SK-N-SH (cell line): Measurements from ENCODE around the gene IFNA2. TPM values are rescaled to one million over a fixed set of nuclear protein-coding genes. Genes with fewer than 3 reads are reported as not detected.

Experiments
- CTCF ChIA-PET: fragments of 300-600, 350-600 bp; formaldehyde crosslinking; extraction: SDS; loops from one replicate; lab custom pipeline; 2021; lab: Yijun Ruan, JAX
- POLR2A ChIA-PET: fragments of 350-600 bp; sonication (Branson Sonifier 250); formaldehyde crosslinking; extraction: SDS; loops from one replicate; lab custom pipeline; 2020; ENCODE audit warnings: antibody characterized with exemption, inconsistent platforms; lab: Yijun Ruan, JAX
- DNase-seq: peaks from one replicate; pipeline ENCODE4 v3.0.0; 2012
- H2AFZ ChIP-seq: fragments of 200-600 bp; sonication (generic); 2 replicates; pipeline ENCODE4 v1.8.1; 2016; ENCODE audit warnings: antibody characterized with exemption, mild to moderate bottlenecking, low read depth
- H3F3A ChIP-seq: fragments of 200-600 bp; sonication (generic); replicated peaks from 2 replicates; pipeline ENCODE3; 2016; ENCODE audit warnings: antibody characterized with exemption, mild to moderate bottlenecking; ENCODE audit not compliant: insufficient read depth
- H3K27ac ChIP-seq, 2 experiments: fragments of 200-500 bp in 1 of 2; fragments of 200-600 bp in 1 of 2; sonication (Bioruptor generic) in 1 of 2; sonication (generic), shearing (Covaris generic) in 1 of 2; 2 replicates each; pipeline versions ENCODE4 v1.5.1 to v1.6.1; 2014 to 2016; ENCODE audit warnings: low read depth in 2 of 2, inconsistent platforms in 1 of 2, low read length in 1 of 2, mild to moderate bottlenecking in 1 of 2, mixed read lengths in 1 of 2
- H3K27me3 ChIP-seq: fragments of 200-600 bp; sonication (generic), shearing (Covaris generic); 2 replicates; pipeline ENCODE4 v1.6.1; 2016; ENCODE audit warnings: mixed run types; ENCODE audit not compliant: insufficient read depth
- H3K36me3 ChIP-seq, 2 experiments: fragments of 200-500 bp in 1 of 2; fragments of 200-600 bp in 1 of 2; sonication (Bioruptor generic) in 1 of 2; sonication (generic) in 1 of 2; replicated peaks in 1 of 2; 2 replicates each; pipeline versions ENCODE3 to v1.5.1; 2014 to 2016; ENCODE audit warnings: low read length in 1 of 2, mild to moderate bottlenecking in 1 of 2; ENCODE audit not compliant: insufficient read depth in 2 of 2, control insufficient read depth in 1 of 2
- H3K4me1 ChIP-seq, 2 experiments: fragments of 200-500 bp in 1 of 2; fragments of 200-600 bp in 1 of 2; sonication (Bioruptor generic) in 1 of 2; sonication (generic), shearing (Covaris generic) in 1 of 2; 2 replicates each; pipeline versions ENCODE4 v1.5.1 to v1.6.1; 2014 to 2016; ENCODE audit warnings: low read depth in 1 of 2, low read length in 1 of 2, mixed run types in 1 of 2; ENCODE audit not compliant: insufficient read depth in 2 of 2, control insufficient read depth in 1 of 2
- H3K4me2 ChIP-seq: fragments of 200-600 bp; sonication (generic), shearing (Covaris generic); 2 replicates; pipeline ENCODE4 v1.6.1; 2017; ENCODE audit warnings: mixed run types
- H3K4me3 ChIP-seq, 2 experiments: fragments of 200-500 bp in 1 of 2; fragments of 200-600 bp in 1 of 2; sonication (Bioruptor generic) in 1 of 2; sonication (generic), shearing (Covaris generic) in 1 of 2; 2 replicates each; pipeline versions ENCODE4 v1.5.1 to v1.8.1; 2014 to 2016; ENCODE audit warnings: low read depth in 2 of 2, inconsistent platforms in 1 of 2, low read length in 1 of 2, mild to moderate bottlenecking in 1 of 2, mixed read lengths in 1 of 2, moderate library complexity in 1 of 2
- H3K79me2 ChIP-seq: fragments of 200-600 bp; sonication (generic); 2 replicates; pipeline ENCODE4 v1.8.1; 2017; ENCODE audit warnings: mild to moderate bottlenecking; ENCODE audit not compliant: insufficient read depth
- H3K9ac ChIP-seq: fragments of 200-600 bp; sonication (generic); 2 replicates; pipeline ENCODE4 v1.6.1; 2017; ENCODE audit warnings: mixed run types
- H3K9me2 ChIP-seq: fragments of 200-600 bp; sonication (generic); 2 replicates; pipeline ENCODE4 v1.6.1; 2017; ENCODE audit warnings: mixed run types
- H3K9me3 ChIP-seq: fragments of 200-600 bp; sonication (generic); 2 replicates; pipeline ENCODE4 v1.6.1; 2017; ENCODE audit warnings: mixed run types, mild to moderate bottlenecking, moderate library complexity
- H4K20me1 ChIP-seq: fragments of 200-600 bp; sonication (generic); 2 replicates; pipeline ENCODE4 v1.6.1; 2017; ENCODE audit warnings: mild to moderate bottlenecking, mixed run types; ENCODE audit not compliant: insufficient read depth
- FOSL2 ChIP-seq: IDR thresholded peaks from 2 replicates; pipeline ENCODE4 v1.4.0; 2012; ENCODE audit warnings: low read depth, mild to moderate bottlenecking, moderate library complexity, borderline replicate concordance
- GABPA ChIP-seq: IDR thresholded peaks from 2 replicates; pipeline ENCODE4 v1.4.0; 2012; ENCODE audit warnings: low read depth, mild to moderate bottlenecking
- GATA2 ChIP-seq: sonication (generic); formaldehyde crosslinking; IDR thresholded peaks from 2 replicates; pipeline ENCODE4 v1.5.0; 2020; ENCODE audit warnings: mild to moderate bottlenecking, missing genetic modification reagents
- MEF2A ChIP-seq: IDR thresholded peaks from 2 replicates; pipeline ENCODE4 v1.4.0; 2012; ENCODE audit warnings: low read depth, borderline replicate concordance
- NFIC ChIP-seq: IDR thresholded peaks from 2 replicates; pipeline ENCODE4 v1.4.0; 2012; ENCODE audit warnings: borderline replicate concordance
- POLR2AphosphoS5 ChIP-seq: IDR thresholded peaks from 2 replicates; pipeline ENCODE4 v1.6.1; 2012; ENCODE audit warnings: low read depth, low read length
- SIN3A ChIP-seq: IDR thresholded peaks from 2 replicates; pipeline ENCODE4 v1.6.1; 2012; ENCODE audit warnings: low read depth, mild to moderate bottlenecking, low read length, moderate library complexity, borderline replicate concordance
- TEAD4 ChIP-seq: IDR thresholded peaks from 2 replicates; pipeline ENCODE4 v1.4.0; 2012; ENCODE audit warnings: mild to moderate bottlenecking, borderline replicate concordance; ENCODE audit not compliant: insufficient read depth
- polyA plus RNA-seq, 3 experiments: library from polyadenylated mRNA; depleted of rRNA; stranded (reverse); fragments of >200 nt; gene quantifications; 2 replicates each; pipeline ENCODE4 v1.2.3, GENCODE V29; 2012
- TF ChIP-seq, protein P1 (sequence below): fragments of 150-350 bp; IDR thresholded peaks from 2 replicates; pipeline ENCODE4 v1.6.1; 2017; ENCODE audit warnings: antibody characterized with exemption, low read length, low read depth, borderline replicate concordance
- TF ChIP-seq, protein P2 (sequence below): fragments of 200-600 bp; sonication (generic); IDR thresholded peaks from 2 replicates; pipeline ENCODE4 v1.6.1; 2017; ENCODE audit warnings: antibody characterized with exemption, mild to moderate bottlenecking, moderate library complexity
- TF ChIP-seq, protein P3 (sequence below): fragments of 150-350 bp; IDR thresholded peaks from 2 replicates; pipeline ENCODE4 v1.6.1; 2016; ENCODE audit warnings: mild to moderate bottlenecking, low read depth, low read length

The IFNA2 gene
- polyA plus RNA-seq, 1 of the 3 experiments (the other 2 are of a cell fraction), result not detected

DNA sequence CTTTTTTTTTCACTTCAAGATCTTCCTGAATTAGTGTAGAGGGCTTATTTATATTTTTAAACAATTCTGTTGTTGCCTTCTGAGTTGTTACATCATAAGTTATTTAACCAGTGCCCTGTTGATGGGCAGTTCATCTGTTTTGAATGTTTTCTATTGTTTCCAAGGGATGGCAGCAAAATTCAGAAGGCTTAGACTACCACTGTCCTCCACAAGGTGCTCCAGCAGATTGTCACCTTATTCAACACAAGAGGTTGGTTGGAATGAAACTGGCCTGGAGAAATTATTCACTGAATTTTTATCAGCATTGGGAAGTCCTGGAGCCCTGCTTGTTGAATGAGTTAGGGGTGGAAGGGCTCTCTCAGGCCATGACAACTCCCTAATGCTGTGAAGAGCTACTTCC, 48.7 kb downstream of the IFNA2 start:
- no peak for DNase-seq
- H3K4me1 ChIP-seq, result peaks cover 7 to 22% of the 10 kb centered on the region in 2 experiments; a peak in 3 of 4 replicates
- peaks cover 4 to 20% of the 10 kb centered on the region in 2 experiments for H3K36me3 ChIP-seq
- no peak overlapping the region for H3K4me2 ChIP-seq
- ChIA-PET POLR2A (no interaction called here), CTCF (interaction anchor here (1.0 to 4.6 kb wide), 2 partner anchors 18 to 59 kb away, joined by 4 to 19 read pairs; no protein-coding TSS in a partner anchor)
- TF ChIP-seq POLR2AphosphoS5 (no peak), SIN3A (no peak), NFIC (no peak), GATA2 (CRISPR knock-in tag) (no peak), GABPA (no peak), TEAD4 (no peak), MEF2A (no peak), FOSL2 (no peak)
- TF ChIP-seq, protein P1, sequence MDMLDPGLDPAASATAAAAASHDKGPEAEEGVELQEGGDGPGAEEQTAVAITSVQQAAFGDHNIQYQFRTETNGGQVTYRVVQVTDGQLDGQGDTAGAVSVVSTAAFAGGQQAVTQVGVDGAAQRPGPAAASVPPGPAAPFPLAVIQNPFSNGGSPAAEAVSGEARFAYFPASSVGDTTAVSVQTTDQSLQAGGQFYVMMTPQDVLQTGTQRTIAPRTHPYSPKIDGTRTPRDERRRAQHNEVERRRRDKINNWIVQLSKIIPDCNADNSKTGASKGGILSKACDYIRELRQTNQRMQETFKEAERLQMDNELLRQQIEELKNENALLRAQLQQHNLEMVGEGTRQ, result no peak
- TF ChIP-seq, protein P2, sequence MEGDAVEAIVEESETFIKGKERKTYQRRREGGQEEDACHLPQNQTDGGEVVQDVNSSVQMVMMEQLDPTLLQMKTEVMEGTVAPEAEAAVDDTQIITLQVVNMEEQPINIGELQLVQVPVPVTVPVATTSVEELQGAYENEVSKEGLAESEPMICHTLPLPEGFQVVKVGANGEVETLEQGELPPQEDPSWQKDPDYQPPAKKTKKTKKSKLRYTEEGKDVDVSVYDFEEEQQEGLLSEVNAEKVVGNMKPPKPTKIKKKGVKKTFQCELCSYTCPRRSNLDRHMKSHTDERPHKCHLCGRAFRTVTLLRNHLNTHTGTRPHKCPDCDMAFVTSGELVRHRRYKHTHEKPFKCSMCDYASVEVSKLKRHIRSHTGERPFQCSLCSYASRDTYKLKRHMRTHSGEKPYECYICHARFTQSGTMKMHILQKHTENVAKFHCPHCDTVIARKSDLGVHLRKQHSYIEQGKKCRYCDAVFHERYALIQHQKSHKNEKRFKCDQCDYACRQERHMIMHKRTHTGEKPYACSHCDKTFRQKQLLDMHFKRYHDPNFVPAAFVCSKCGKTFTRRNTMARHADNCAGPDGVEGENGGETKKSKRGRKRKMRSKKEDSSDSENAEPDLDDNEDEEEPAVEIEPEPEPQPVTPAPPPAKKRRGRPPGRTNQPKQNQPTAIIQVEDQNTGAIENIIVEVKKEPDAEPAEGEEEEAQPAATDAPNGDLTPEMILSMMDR, result no peak
- TF ChIP-seq, protein P3, sequence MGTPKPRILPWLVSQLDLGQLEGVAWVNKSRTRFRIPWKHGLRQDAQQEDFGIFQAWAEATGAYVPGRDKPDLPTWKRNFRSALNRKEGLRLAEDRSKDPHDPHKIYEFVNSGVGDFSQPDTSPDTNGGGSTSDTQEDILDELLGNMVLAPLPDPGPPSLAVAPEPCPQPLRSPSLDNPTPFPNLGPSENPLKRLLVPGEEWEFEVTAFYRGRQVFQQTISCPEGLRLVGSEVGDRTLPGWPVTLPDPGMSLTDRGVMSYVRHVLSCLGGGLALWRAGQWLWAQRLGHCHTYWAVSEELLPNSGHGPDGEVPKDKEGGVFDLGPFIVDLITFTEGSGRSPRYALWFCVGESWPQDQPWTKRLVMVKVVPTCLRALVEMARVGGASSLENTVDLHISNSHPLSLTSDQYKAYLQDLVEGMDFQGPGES, result no peak
- no peak overlapping the region for H3K4me3 ChIP-seq
- H3K9me2 ChIP-seq, result no peaks in the 10 kb centered on the region
- no peak overlapping the region for H3K9ac ChIP-seq
- peaks cover 27% of the 10 kb centered on the region for H4K20me1 ChIP-seq
- no peaks in the 10 kb centered on the region for H3K9me3 ChIP-seq
- H3K27me3 ChIP-seq, result peaks cover 8% of the 10 kb centered on the region; the same call in 1 of the 2 replicates
- peaks cover 37% of the 10 kb centered on the region for H3K79me2 ChIP-seq
- H3F3A ChIP-seq, result no peaks in the 10 kb centered on the region
- no peak overlapping the region for H3K27ac ChIP-seq
- no peak overlapping the region for H2AFZ ChIP-seq
